IPS-15b (cell line): ENCODE measurements around the gene ASB16.

Experiments
- H3K27me3 ChIP-seq: one replicate; pipeline ENCODE4 v1.6.1; 2013; ENCODE audit warnings: low read length; ENCODE audit not compliant: control insufficient read depth, insufficient read depth
- H3K36me3 ChIP-seq: one replicate; pipeline ENCODE4 v1.6.1; 2013; ENCODE audit warnings: low read length; ENCODE audit not compliant: control insufficient read depth, insufficient read depth
- H3K4me1 ChIP-seq: one replicate; pipeline ENCODE4 v1.6.1; 2013; ENCODE audit warnings: mild to moderate bottlenecking, low read length; ENCODE audit not compliant: control insufficient read depth, insufficient read depth
- H3K4me3 ChIP-seq: one replicate; pipeline ENCODE4 v1.5.1; 2013; ENCODE audit warnings: low read depth, low read length
- H3K9ac ChIP-seq: one replicate; pipeline ENCODE4 v1.6.1; 2013; ENCODE audit warnings: low read depth, mild to moderate bottlenecking, low read length
- H3K9me3 ChIP-seq: one replicate; pipeline ENCODE4 v1.6.1; 2013; ENCODE audit warnings: mild to moderate bottlenecking, low read length; ENCODE audit not compliant: control insufficient read depth, insufficient read depth

ASB16 gene

DNA sequence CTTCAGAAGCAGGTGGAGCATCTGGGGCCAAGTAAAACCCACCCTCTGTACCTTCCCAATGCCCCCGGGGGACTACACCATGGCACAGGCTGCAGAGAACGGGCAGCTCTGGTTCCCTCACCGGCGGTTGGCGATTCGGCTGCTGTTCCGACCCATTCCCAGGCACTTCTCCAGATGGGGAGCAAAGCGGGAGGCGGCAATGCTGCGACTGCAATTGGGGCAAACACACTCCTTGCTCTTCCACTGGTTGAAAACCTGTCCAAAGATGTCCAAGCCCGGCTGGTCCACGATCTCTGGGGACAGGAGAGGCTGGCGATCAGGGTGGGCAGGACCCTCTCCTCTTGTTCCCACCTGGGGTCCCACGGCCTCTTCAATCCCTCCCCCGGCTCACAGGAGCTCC, 26.6 kb downstream of the ASB16 start:
- no peak overlapping the region for H3K9ac ChIP-seq
- H3K27me3 ChIP-seq = no peaks in the 10 kb centered on the region
- no peak overlapping the region for H3K4me3 ChIP-seq
- H3K9me3 ChIP-seq = no peaks in the 10 kb centered on the region
- H3K4me1 ChIP-seq = peaks cover 12% of the 10 kb centered on the region
- H3K36me3 ChIP-seq = peaks cover 38% of the 10 kb centered on the region

DNA sequence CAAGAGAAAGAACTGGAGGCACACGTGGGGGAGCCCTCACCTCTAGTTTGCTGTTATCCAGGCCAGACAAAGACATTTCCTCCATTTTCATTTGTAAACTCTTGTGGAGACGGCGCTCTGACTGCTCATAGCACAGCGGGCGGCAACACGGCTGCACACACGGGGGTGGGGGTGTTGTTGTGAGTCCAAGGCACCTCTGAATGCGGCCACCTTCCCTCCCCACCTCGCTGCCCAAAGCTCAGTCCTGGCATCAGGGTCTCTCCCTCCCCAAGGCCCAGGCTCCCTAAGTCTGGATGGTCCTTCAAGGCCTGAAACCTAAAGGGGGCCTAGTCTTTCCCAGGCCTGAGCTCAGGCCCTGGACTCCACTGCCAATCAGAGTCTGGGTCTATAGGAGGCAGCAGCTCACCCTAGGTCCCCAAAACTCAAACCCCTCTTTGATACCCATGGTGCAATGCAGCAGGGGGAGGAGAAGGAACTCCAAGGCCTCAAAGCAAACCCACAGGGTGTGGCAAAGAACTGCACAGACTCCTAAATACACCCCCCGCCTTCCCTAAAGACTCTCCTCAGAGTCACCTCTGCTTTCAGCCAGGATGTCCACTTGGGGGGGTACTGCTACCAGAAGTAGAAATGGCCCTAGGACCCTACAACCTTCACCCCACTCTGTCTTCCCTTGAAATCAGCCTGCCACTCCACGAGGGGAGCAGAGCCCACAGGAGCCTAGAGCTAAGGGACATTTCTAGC, 27.6 kb downstream of the ASB16 start:
- Histone ChIP-seq H3K36me3 (peaks cover 32% of the 10 kb centered on the region), H3K9me3 (no peaks in the 10 kb centered on the region), H3K4me1 (peaks cover 6% of the 10 kb centered on the region), H3K4me3 (peak overlapping the region; percentile 72), H3K27me3 (no peaks in the 10 kb centered on the region), H3K9ac (peak overlapping the region; percentile 82)

DNA sequence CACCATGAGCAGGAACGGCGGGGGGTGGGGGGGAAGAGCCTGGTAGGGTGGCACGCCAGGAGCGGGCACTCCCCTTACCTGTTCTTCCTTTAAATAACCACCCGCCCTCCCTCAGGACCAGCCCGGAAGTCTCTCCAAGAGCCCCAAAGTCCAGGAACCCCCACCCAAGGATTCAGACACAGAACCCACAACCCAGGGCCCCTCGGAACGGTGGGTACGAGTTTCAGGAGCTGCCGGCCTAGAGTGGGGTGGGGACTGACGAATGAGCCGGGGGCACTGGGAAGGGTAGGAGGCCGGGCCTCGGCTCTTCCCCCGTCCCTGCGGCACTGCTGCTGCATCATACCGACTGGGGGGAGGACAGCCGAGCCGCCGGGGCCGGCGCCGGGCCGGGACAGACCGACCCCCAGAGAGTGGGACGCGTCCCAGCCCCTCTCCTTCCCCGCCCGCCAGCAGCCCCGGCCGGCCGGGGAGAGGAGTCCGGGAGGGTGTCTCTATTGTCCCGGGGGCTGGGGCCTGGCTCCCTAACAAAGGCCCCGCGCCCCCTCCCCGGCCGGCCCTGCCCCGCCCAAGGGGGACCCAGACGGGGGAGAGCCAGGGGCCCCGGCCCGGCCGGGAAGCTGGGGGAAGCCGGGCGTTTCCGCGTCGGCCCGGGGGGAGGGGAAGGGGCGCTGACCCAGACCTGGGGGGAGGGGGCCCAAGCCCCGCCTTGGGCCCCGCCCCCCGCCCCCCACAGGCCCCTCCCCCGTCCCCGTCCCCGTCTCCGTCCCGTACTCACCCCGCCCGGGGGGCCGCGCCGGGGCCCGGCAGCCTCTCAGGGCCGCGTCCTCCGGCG, 28.4 kb downstream of the ASB16 start:
- peak overlapping the region; percentile 82 for H3K9ac ChIP-seq
- peaks cover 7% of the 10 kb centered on the region for H3K4me1 ChIP-seq

DNA sequence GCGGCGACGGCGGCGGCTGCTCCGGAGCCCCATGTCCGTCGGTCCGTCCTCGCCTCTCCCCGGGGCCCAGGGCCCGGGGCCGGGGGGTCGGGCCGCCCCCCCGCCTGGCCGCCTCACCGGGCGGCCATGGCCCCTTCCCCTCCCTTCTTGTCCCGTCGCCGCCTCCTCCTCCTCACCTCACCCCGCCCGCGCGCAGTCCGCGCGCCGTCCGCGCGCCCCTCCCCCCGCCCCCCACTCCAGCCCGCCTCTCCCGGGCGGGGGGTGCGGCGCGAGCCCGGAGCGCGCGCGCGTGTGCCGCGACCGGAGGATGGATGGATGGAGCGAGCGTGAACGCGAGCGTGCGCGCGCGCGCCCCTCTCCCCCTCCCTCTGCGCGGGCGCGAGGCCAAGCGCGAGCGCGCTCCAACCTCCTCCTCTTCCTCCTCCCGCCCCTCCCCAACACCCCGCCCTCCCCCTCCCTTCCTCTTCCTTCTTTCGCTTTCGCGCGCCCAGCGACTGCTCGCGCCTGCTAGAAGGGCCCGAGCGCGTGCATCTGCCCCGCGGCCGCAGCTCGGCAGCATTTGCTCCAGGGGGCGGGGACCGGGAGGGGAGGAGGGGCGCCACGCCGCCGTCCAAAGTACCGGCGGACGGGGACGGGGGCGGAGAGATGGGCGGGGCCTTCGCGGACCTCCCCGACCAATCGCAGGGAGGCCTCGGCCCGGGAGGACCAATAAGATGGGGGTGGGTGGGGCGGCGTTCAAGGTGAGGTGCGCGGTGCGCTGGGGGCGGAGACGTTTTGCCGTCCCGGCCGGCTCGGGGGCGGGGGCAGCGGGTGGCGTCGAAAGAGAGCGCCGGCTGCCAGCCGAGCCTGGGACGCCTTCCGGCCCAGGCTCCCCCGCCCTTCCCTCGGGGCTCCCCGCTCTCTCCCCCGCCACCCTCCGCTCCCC, 29.3 kb downstream of the ASB16 start, which contains the start of gene ATXN7L3:
TSS of gene ATXN7L3 (minus strand) at position 332 of the 925 bp plus-strand sequence. CDS start 1,814 bp downstream, outside the sequence.
- Histone ChIP-seq H3K36me3 (peaks cover 20% of the 10 kb centered on the region), H3K9ac (peak within 1 kb of the TSS; percentile 85), H3K9me3 (no peaks in the 10 kb centered on the region), H3K27me3 (no peaks in the 10 kb centered on the region), H3K4me1 (peaks cover 10% of the 10 kb centered on the region), H3K4me3 (peak within 1 kb of the TSS; percentile 88)

More for the DNA sequence above, 28.4 kb downstream of the ASB16 start:
- H3K27me3 ChIP-seq = no peaks in the 10 kb centered on the region
- peak overlapping the region; percentile 72 for H3K4me3 ChIP-seq
- H3K9me3 ChIP-seq = no peaks in the 10 kb centered on the region
- H3K36me3 ChIP-seq = peaks cover 29% of the 10 kb centered on the region

DNA sequence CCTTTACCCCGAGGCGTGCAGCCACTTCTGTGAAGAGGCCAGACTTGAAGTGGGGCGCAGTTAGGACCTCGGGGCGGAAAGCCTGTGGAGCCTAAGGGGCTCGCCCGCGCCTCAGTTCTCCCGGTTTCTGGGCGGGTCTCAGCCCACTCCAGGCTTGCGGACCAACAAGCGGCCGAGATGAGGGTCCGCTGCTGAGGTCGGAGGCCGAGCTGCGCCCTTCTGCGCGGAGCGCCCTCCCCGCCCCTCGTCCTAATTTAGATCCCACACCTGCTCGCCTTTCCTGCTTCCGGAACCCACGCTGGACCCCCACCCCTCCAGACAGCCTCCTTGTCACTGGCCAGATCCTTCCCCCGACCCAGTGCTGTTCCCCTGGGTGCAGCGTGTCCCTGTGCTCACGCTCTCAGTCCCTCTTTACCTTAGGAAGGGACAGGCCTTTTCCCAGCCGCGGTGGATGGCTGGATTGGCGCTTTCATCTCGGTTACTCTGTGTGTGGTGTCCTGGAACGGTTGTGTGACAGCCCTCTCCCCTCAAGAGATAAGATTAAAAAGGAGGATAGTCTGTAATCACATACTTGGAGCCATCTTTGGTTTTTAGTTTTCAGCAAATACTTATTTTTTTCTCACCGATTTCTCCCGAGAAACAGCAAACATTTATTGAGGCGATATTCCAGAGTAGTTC, 30.1 kb downstream of the ASB16 start:
- Histone ChIP-seq H3K4me1 (peaks cover 14% of the 10 kb centered on the region), H3K9ac (peak overlapping the region; percentile 85), H3K9me3 (no peaks in the 10 kb centered on the region), H3K36me3 (peaks cover 13% of the 10 kb centered on the region), H3K27me3 (no peaks in the 10 kb centered on the region), H3K4me3 (peak overlapping the region; percentile 88)

DNA sequence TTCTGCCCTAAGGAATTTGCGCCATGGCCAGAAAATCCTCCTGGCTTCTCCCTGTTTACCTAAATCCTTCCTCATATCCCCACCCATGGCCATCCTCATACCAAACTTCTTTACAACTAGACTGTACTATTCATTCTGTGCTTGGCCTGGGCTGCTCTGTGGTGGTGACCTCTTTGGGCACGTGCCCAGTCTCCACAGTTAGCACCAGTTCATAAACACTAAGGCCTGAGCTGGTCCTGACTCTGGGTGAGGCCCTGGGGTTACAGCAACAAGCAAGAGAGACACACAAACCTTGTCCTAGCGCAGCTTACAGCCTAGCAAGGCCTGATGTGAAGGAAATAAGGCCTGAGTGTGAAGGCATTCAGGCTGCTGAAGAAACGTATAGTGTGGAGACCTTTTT, 32.3 kb downstream of the ASB16 start:
- no peak overlapping the region for H3K9ac ChIP-seq
- peaks cover 14% of the 10 kb centered on the region for H3K4me1 ChIP-seq
- H3K36me3 ChIP-seq = peaks cover 9% of the 10 kb centered on the region
- H3K9me3 ChIP-seq = no peaks in the 10 kb centered on the region
- no peaks in the 10 kb centered on the region for H3K27me3 ChIP-seq
- H3K4me3 ChIP-seq = no peak overlapping the region

DNA sequence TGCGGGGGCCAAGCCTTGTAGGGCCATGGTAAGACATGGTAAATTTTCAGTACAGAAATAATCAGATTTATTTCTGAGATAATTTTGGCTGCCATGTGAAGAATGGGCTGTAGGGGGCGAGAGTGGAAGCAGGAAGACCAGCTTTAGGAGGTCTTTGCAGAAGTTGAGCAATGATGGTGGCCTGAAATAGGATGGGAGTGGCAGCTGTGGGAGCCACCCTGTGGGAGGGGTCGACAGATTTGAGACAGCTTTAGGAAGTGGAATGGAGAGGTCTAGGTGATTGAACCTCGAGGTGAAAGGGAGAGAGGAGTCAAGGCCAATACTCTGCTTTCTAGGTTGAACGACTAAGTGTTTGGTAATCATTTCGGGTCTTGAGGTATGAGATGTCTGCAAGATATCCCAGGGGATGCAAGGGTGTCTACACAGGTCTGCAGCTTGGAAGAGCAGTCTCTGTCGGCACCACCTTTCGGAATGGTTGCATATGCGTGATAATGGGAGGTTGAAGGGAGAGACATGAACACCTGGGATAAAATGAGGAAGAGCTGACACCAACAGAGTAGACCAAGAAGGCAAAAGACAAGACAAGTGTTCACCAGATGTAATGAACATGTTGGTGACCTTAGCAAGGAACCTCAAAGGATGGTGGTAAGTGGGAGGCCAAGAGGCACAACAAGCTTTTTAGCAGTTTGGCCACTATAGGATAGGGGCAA, 33.4 kb downstream of the ASB16 start:
- H3K27me3 ChIP-seq = no peaks in the 10 kb centered on the region
- no peak overlapping the region for H3K4me3 ChIP-seq
- H3K9me3 ChIP-seq = no peaks in the 10 kb centered on the region
- H3K9ac ChIP-seq = no peak overlapping the region
- H3K36me3 ChIP-seq = peaks cover 16% of the 10 kb centered on the region
- peaks cover 14% of the 10 kb centered on the region for H3K4me1 ChIP-seq

DNA sequence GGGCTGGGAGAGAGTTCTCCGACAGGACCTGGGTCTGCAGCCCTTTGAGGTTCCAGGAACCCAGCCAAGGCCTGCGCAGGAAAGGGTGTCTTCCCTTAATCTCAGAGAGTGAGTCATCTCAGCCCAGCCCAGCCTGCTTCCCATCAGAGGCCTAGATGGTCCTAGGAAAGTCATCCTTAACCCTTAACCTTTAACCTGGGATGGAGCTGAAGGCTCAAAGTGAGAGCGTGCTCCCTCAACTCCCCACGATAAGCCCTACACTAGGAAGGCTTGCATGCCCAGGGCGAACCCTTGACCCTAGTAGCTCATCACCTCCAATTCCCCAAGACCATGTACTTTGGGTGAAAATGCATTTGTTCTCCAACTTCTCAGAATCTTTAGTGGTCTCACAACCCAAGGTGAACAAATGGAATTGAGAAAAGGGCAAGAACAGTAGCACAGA, 34.0 kb downstream of the ASB16 start:
- no peaks in the 10 kb centered on the region for H3K9me3 ChIP-seq
- H3K4me1 ChIP-seq = peaks cover 14% of the 10 kb centered on the region
- no peak overlapping the region for H3K9ac ChIP-seq
- H3K36me3 ChIP-seq = peaks cover 21% of the 10 kb centered on the region
- H3K27me3 ChIP-seq = no peaks in the 10 kb centered on the region
- H3K4me3 ChIP-seq = no peak overlapping the region

DNA sequence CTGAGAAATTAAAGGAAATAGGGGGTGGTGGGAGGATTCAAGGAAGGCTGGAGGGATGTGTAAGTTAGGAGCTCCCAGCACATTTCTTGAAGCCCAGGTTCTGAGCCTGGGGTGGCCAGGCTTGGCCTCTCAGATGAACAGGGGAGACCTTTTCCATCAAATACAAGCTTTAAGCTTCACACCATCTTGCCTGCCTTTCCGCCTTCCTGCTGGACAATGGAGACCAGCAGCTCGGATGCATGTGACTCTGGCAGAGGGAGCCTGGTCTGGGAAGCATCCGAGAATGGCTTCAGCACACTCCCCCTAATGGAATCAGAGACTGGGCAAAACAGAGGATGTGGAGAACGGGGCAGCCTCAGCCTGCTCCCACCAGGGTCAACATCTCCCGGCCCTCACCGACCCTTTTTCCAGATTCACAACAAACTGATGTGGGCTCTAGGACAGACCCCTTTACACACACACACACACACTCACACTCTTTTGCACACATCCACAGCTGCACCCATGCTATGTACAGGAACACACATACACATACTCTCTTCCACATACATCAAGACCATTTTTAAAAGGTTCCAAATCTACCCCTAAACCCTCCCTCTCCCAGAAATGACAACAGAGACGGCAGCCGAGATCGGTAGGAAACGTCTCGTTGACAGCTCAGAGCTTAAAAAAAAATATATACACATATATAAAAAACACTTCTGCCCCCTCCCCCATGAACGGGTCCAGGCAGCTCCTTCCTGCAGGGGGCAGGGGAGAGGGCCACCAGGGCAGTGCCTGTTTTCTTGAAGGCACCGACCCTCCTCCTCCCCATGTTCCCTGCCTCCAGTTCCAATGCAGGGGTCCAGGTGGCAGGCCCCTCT, 35.7 kb downstream of the ASB16 start:
- Histone ChIP-seq H3K9ac (no peak overlapping the region), H3K4me1 (peaks cover 9% of the 10 kb centered on the region), H3K27me3 (no peaks in the 10 kb centered on the region), H3K36me3 (peaks cover 31% of the 10 kb centered on the region), H3K4me3 (no peak overlapping the region), H3K9me3 (no peaks in the 10 kb centered on the region)

DNA sequence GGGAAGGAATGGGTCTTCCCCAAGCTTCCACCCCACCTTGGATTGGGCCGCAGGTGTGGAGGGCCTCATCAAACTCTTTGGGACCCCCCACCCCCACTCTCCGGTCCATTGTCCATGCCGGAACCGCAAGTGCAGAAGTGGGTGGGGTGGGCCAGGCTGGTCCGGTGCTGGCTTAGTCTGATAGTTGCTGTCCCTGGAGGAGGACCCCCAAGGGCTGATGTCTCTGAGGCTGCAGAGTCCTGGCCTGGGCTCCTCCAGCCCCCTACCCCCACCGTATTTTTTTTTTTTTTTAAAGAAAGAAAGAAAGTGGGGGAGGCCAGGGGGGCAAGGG, 36.3 kb downstream of the ASB16 start:
- Histone ChIP-seq H3K27me3 (no peaks in the 10 kb centered on the region), H3K9ac (no peak overlapping the region), H3K36me3 (peaks cover 37% of the 10 kb centered on the region), H3K4me3 (no peak overlapping the region), H3K9me3 (no peaks in the 10 kb centered on the region), H3K4me1 (peaks cover 8% of the 10 kb centered on the region)
